WTC11 (cell line): ENCODE results near the gene DMRTB1.

Experiments
- ATF2 ChIP-seq: sonication (generic); formaldehyde crosslinking; IDR thresholded peaks from 2 replicates; pipeline ENCODE4 v1.8.1; 2022; ENCODE audit warnings: low read depth, missing genetic modification reagents, borderline replicate concordance
- CTCF ChIP-seq: fragments of 200-600 bp; IDR thresholded peaks from 2 replicates; pipeline ENCODE4 v1.8.0; 2022; ENCODE audit warnings: antibody characterized with exemption
- JUN ChIP-seq: sonication (generic); formaldehyde crosslinking; IDR thresholded peaks from 2 replicates; pipeline ENCODE4 v1.8.0; 2023; ENCODE audit warnings: mild to moderate bottlenecking, missing genetic modification reagents
- MXD4 ChIP-seq: fragments of 250-450 bp; sonication (Bioruptor Pico); IDR thresholded peaks from 2 replicates; pipeline ENCODE4 v1.8.0; 2021; ENCODE audit warnings: mild to moderate bottlenecking, moderate library complexity, borderline replicate concordance
- NFYB ChIP-seq: sonication (generic); formaldehyde crosslinking; conservative IDR thresholded peaks from 2 replicates; pipeline ENCODE4 v1.8.0; 2022; ENCODE audit warnings: low read depth, missing genetic modification reagents
- NR2C2 ChIP-seq: sonication (generic); formaldehyde crosslinking; IDR thresholded peaks from 2 replicates; pipeline ENCODE4 v1.8.0; 2022; ENCODE audit warnings: mild to moderate bottlenecking, missing genetic modification reagents

GRCh38 chr1:53414632-53415031, 44.6 kb upstream of the DMRTB1 start:
- no peak for TF ChIP-seq JUN (CRISPR knock-in tag)
- TF ChIP-seq NR2C2 (CRISPR knock-in tag) = no peak
- TF ChIP-seq NFYB = no peak
- TF ChIP-seq CTCF = no peak
- no peak for TF ChIP-seq ATF2
- TF ChIP-seq MXD4 (CRISPR knock-in tag) = no peak
